Right atrium auricular region (tissue), 2 donors: ENCODE results near the gene APOA1. TPM values are rescaled to one million over a fixed set of nuclear protein-coding genes. Genes with fewer than 3 reads are reported as not detected.

Source experiments
- DNase-seq: peaks from one replicate; pipeline ENCODE4 v3.0.0-alpha.2; 2019; ENCODE audit warnings: low spot score
- H3K27ac ChIP-seq, 2 donors: fragments of 200-600 bp; sonication (generic); 1 replicate in 1 of 2; 2 replicates in 1 of 2; pipeline ENCODE4 v1.5.1; 2016 to 2019
- H3K27me3 ChIP-seq, 2 donors: fragments of 200-600 bp; sonication (generic); one replicate each; pipeline versions ENCODE4 v1.5.1 to v1.6.0; 2017 to 2019
- H3K36me3 ChIP-seq: fragments of 200-600 bp; sonication (generic); one replicate; pipeline ENCODE4 v1.5.1; 2016
- H3K4me1 ChIP-seq, 2 donors: fragments of 200-600 bp; sonication (generic); one replicate each; pipeline versions ENCODE4 v1.5.1 to v1.6.0; 2017 to 2019
- H3K4me3 ChIP-seq, 2 donors: fragments of 200-600 bp; sonication (generic); 1 replicate in 1 of 2; 2 replicates in 1 of 2; pipeline ENCODE4 v1.5.1; 2017 to 2019; ENCODE audit warnings: mild to moderate bottlenecking in 1 of 2, moderate library complexity in 1 of 2
- H3K9me3 ChIP-seq, 2 donors: fragments of 200-600 bp; sonication (generic); one replicate each; pipeline ENCODE4 v1.5.1; 2019
- total RNA-seq, 2 donors: library from RNA; depleted of rRNA; stranded (reverse); fragments of >200 nt; gene quantifications; one replicate each; pipeline ENCODE4 v1.1.0, GENCODE V29; 2016
- TF ChIP-seq, protein P1 (sequence below), 2 donors: fragments of 200-600 bp; sonication (generic); IDR thresholded peaks; one replicate each; pipeline ENCODE4 v1.5.1; 2019; ENCODE audit warnings: antibody characterized with exemption in 2 of 2

APOA1 gene
- total RNA-seq, 2 donors from 2014 or later: 4.5 to 9.5 TPM

DNA sequence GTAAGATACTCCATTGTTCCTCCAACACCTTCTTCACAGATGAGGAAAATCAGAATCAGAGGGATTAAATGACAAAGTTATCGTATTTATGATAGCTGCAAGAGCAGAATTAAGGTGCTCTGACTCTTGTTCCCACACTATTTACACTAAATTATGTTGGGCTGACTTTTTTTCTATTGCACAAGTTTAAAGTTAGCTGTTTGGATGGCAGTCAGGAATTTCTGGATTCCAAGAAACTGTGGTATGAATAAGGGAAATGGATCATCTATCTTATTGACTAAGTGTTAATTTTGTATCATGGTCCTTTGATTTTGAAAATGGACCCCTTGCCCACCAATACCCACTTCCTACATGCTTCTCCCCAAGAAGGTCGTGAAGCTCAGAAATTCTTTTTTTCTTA lies 19.9 kb upstream of the APOA1 start:
- TF ChIP-seq, protein P1, sequence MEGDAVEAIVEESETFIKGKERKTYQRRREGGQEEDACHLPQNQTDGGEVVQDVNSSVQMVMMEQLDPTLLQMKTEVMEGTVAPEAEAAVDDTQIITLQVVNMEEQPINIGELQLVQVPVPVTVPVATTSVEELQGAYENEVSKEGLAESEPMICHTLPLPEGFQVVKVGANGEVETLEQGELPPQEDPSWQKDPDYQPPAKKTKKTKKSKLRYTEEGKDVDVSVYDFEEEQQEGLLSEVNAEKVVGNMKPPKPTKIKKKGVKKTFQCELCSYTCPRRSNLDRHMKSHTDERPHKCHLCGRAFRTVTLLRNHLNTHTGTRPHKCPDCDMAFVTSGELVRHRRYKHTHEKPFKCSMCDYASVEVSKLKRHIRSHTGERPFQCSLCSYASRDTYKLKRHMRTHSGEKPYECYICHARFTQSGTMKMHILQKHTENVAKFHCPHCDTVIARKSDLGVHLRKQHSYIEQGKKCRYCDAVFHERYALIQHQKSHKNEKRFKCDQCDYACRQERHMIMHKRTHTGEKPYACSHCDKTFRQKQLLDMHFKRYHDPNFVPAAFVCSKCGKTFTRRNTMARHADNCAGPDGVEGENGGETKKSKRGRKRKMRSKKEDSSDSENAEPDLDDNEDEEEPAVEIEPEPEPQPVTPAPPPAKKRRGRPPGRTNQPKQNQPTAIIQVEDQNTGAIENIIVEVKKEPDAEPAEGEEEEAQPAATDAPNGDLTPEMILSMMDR (IDR thresholded peaks at IDR 0.05): no peak
- Histone ChIP-seq H3K27me3 (no peaks in the 10 kb centered on the region), H3K4me1 (peaks cover 0 to 25% of the 10 kb centered on the region in 2 donors), H3K9me3 (no peaks in the 10 kb centered on the region), H3K27ac (no peak overlapping the region), H3K4me3 (no peak overlapping the region), H3K36me3 (peaks cover 54% of the 10 kb centered on the region)
- DNase-seq: no peak

DNA sequence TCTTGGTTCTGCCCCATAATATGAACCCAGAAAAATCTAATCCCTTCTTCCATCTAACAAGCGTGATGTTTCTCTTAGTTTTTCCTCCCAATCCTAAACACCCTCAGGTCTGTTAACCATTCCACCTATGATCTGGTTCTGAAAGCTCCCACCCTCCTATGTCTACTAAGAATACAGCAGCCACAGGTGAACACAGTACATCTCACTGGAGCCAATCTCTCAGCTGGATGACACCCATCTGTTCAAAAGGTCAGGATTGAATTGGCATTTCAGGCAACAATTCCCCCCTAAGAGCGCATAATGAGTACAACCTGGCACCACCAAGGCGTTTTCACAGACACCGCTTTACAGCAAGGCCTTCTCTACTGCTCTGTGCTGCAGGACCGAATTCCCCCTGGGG lies 19.0 kb upstream of the APOA1 start:
- Histone ChIP-seq H3K27me3 (no peaks in the 10 kb centered on the region), H3K4me1 (peaks cover 0 to 34% of the 10 kb centered on the region in 2 donors), H3K27ac (no peak overlapping the region), H3K4me3 (no peak overlapping the region), H3K36me3 (peaks cover 45% of the 10 kb centered on the region), H3K9me3 (no peaks in the 10 kb centered on the region)
- TF ChIP-seq, protein P1 (IDR thresholded peaks at IDR 0.05): no peak
- DNase-seq: no peak

DNA sequence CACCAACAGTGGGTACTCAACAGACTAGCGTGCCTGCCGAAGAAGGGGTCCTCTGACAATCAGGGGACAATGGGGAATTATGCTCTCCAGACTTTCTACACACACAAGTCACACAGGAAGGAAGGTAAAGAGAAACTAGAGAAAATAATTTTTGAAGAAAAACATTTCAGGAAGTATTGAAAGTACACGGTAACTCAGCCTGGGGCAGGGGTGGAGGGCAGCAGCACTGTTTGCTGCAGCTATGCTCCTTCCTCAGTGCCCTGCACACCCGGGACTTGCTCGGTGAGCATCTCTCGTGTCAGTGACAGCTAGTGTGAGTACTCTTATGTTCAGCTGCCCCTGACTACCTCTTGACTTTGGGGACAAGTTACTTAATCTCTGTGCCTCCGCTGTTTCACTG lies 18.0 kb upstream of the APOA1 start:
- H3K27ac ChIP-seq: no peak overlapping the region
- H3K36me3 ChIP-seq: peaks cover 35% of the 10 kb centered on the region

DNA sequence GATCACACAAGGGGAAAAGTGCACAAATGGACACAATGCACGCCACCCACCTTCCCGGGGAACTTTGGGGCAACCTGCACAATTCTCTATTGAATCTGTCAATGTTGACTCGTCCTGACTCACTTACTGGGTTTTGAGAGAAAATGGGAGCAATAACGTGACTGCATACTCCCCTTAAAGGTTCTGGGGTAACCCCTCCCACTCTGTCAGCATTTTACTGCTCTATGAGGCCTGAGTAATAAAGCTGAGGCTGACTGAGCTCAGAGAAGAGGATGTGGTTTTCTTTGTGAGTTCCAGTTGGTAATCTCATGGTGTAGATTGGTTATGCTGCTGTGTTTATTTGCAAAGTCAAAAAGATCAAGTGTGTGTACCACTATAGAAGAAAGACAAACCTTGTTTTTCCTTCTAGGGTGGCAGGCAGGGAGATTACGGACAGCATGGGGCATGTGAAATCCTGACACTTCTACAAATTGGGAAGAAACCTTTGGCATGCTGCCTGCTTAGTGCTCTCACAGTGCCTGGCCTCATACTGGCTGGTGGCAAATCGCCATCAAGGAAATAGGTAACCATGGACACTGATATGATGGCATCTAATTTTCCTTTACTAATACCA lies 16.1 kb upstream of the APOA1 start:
- TF ChIP-seq, protein P1 (IDR thresholded peaks at IDR 0.05): no peak
- peaks cover 0 to 37% of the 10 kb centered on the region in 2 donors for H3K4me1 ChIP-seq
- no peaks in the 10 kb centered on the region for H3K27me3 ChIP-seq
- peaks cover 28% of the 10 kb centered on the region for H3K36me3 ChIP-seq
- no peak for DNase-seq
- H3K4me3 ChIP-seq: no peak overlapping the region
- no peak overlapping the region for H3K27ac ChIP-seq
- no peaks in the 10 kb centered on the region for H3K9me3 ChIP-seq

More for the DNA sequence above, 18.0 kb upstream of the APOA1 start:
- H3K4me3 ChIP-seq: no peak overlapping the region
- H3K4me1 ChIP-seq: peaks cover 0 to 37% of the 10 kb centered on the region in 2 donors
- H3K27me3 ChIP-seq: no peaks in the 10 kb centered on the region
- no peaks in the 10 kb centered on the region for H3K9me3 ChIP-seq
- no peak for DNase-seq
- TF ChIP-seq, protein P1 (IDR thresholded peaks at IDR 0.05): no peak

DNA sequence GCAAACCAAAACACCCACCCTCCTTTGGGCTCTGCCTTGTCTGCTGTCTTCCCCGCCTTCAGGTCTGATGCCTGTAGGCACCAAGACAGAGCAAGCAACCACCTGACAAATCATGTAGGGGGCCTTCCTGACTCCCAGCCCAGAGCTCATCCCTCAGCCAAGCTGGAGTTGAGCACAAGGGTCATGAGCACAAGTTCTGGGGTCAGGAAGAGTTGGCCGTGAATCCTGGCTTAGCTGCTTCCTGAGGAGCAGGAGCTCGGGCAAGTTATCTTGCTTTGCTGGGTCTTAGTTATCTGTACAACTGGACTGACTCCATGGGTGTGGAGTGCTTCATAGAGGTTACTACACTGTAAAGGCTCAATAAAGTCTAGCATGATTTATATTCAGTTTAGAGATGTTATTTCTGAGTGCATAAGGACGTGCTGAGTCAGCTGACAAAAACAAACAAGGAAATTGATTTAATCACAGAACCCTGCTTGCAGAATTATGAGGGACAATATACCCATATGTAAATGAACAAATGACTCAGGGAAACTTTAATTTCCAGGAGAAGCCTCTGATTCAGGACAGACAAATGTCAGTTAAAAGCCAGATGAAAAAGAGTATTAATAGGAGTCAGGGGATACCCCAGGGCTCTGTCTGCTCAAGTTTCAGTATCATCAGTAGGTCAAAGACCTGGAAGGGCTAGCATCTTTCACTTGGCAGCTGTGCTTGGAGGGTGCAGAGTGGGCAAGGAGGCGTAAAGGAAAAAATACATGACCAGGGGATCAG lies 15.0 kb upstream of the APOA1 start:
- Histone ChIP-seq H3K4me3 (no peak overlapping the region), H3K9me3 (no peaks in the 10 kb centered on the region), H3K27ac (peak overlapping the region; percentile 6 to 30), H3K4me1 (peaks cover 0 to 31% of the 10 kb centered on the region in 2 donors), H3K27me3 (no peaks in the 10 kb centered on the region), H3K36me3 (peaks cover 28% of the 10 kb centered on the region)
- TF ChIP-seq, protein P1 (IDR thresholded peaks at IDR 0.05): no peak
- DNase-seq: no peak
